Activated CD4-positive, alpha-beta T cell treated with anti-CD3 and anti-CD28 coated beads for 4 hours (primary cell): ENCODE data around the gene EIPR1.

ENCODE experiments used
- DNase-seq, 2 donors: peaks; one replicate each; pipeline ENCODE4 v3.0.0-alpha.2; 2020

The EIPR1 gene

DNA sequence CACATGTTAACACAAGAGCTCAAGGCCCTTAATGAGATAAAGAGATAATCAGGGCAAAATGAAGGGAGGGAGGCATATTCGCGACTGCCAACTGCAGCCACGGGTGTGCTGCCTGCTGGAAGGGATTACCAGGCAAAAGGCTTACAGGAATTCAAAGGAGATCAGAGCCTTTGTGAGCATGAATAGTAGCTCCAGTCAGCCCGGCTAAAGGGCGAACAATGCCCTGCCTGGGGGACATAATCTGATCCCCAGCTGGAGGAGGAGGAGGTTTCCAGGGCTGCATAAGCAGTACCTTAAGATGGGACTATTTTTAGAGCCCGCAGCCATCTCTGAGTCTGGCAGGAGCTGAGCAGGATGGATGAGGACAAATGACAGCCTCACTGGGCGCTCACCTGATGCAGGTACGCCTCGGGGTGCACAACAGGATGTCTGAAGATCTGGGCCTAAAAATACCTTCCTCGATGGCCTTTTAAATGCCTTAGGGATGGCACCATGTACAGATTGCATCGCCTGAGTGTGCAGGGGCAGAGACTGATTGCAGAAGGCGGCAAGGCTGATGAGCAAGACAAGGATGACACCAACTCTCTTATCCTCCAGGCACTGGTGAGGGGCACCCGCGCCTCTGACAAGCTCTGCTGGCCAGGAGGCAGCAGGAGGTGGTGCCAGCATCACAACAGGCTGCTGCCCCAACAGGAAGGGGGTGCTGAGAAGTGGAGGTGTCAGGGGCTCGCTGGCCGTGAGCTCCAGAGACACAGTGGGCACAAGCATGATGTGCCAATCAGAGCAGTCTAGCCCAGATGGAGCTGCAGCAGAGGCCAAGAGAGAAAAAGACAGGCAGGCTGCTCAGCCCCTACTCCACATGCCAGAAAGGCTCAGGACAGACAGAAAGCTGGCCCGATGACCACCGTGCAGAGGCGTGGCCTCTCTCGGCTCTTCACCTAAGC, 111.4 kb downstream of the EIPR1 start:
- no peak for DNase-seq

DNA sequence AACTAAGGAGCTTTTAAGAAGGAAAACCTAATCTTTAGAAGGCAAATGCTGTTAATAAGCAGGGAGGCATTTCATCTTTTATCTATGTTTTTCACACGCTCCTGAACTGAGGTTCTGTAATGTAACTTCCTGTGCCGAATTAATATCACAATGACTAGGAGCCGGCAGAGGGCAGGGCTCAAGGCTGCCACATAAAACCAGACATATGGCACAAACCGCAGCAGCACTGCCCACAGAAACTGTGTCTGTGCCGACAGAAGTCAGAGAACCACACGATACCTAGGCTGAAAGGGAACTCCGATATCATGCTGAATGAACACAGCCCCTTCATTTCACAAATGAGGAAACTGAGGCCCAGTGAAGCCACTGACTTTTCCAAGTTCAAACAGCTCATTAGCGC, 112.1 kb downstream of the EIPR1 start:
- DNase-seq, result no peak

DNA sequence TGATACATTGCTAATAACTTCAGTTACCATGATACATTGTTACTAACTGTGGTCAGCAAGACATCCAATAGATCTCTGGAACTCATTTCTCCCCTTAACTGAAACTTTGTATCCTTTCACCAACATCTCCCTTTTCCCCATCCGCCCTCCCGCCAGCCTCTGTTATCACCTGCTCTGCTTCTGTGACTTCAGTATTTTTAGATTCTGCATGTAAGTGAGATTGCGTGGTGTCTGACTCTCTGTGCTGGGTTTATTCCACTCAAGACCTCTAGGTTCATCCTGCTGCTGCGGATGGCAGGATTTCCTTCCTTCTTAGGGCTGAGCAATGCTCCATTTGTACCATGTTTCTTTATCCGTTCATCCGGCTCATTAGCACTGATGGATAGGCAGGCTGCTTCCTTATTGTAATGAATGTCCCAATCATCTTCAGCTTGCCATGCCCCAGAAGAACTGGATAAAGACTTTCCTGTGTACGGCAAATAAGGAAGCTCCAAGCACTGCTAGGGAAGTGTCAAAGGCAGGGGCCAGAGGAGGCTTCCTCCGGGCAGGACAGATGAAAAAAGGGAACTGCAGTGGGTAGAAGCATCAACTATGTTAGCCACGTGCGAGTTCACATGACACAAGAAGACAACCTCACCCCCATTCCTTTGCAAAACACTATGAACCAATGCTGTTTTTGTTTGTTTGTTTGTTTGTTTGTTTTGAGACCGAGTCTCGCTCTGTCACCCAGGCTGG, 113.4 kb downstream of the EIPR1 start:
- no peak for DNase-seq

DNA sequence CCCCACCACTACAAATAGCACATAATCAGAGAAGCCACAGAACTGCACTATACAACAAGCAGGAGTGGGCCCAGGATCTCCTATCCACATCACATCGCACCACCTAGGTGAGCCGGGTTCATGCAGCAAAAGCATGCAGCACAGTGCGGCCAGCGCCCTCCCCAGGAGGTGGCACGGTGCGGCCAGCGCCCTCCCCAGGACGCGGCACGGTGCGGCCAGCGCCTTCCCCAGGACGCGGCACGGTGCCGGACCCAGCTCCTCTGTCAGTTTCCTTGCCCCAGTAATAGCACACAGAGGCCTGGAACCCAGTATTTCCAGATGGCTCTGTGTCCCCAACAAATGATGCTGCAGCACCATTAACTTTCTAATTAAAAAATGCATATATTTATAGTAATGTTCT, 114.1 kb downstream of the EIPR1 start:
- no peak for DNase-seq

DNA sequence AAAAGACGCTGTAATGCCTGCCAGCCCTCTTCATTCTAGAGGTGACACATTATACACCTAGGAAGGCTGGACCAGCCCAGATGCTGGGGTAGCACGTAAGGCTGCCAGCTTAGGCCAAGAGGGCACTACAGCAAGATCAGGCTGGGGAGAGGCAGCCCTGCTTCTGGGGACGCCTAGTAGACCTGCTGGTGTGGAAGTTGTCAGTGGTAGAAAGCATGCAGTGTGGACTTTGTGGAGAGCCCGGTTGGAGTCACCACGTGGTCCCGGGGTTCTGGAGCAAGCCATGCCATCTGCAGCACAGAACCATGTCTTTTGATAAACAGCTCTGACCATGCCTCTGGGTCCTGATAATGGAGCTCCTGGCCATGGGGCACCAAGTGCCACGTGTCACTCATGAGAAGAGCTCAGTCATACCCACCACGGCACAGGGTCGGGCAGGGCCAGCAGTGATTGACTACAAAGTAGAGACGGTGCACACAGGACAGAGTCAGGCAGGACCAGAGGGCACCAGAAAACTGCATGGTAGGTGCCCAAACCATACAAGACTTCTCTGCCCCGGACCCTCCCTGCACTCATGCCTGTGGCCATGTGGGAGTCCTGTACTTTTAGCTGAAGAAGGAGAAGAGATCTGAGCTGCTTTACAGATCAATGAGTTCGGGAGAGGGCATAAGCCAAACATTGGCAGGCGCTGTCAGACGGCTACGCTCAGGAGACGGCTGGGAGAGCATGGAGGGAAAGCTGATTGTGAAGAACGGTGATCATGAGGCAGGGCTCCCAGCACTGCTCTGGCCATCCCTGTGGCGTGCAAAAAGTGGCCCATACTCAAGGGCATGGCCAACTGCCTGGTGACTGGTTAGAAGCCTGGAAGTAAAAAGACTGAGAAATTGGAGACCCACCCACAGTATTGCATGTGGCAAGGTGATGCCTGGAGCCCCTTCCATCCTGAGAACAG, 114.9 kb downstream of the EIPR1 start:
- no peak for DNase-seq

DNA sequence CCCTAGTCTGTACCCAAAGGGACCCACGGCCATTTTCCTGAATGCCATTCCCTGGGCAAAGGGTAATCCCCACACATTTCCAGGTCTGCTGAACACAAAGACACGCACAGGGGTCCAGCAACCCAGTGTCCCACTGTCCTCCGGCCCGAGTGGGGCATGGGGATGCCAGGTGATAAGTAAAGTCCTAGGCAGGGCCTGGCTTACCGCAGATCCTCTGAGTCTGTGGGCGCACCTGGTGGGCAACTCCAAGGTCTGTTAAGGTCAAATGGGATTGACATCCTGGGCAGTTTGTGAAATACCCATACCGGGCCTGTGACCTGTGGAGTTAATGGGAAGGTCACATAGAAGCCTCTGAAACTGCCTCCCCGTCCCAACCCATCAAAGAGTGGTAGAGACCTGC, 116.1 kb downstream of the EIPR1 start:
- DNase-seq, result no peak

DNA sequence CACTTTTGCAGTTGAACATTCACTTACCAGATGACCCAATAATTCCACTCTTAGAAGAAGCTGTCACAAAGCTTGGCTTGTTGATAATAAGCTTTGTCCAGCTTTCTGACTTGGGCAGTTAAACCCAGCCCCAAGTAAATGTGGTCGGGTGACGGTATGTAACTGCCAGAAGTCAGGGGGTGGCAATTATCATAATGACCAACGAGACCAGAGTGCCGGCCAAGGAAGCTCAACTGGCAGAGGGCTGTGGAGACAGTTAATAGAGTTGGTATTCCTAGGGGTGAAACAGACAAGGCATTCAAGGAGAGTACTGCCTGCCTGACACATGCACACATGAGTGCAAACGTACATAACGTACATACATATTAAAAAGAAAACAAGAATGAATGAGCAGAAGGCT, 116.7 kb downstream of the EIPR1 start:
- DNase-seq, result no peak

DNA sequence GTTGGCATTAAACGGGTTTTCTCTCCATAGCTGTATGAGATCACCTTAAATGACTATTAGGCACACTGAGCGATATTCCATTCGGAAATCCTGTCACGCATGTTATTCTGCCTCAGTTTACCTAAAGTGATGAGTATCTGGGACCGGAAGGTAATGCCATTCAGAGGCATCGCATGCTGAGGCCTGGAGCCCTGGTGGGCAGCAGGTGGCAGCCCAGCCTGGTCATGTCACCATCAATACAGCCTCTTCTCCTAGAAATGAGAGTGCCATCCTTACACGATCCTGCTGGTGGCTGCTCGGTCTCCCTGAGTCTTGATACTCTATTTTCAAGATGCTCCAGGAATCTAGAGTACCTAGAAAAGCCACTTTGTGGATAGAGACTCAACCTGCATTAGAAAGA, 119.8 kb downstream of the EIPR1 start:
- DNase-seq, result no peak

DNA sequence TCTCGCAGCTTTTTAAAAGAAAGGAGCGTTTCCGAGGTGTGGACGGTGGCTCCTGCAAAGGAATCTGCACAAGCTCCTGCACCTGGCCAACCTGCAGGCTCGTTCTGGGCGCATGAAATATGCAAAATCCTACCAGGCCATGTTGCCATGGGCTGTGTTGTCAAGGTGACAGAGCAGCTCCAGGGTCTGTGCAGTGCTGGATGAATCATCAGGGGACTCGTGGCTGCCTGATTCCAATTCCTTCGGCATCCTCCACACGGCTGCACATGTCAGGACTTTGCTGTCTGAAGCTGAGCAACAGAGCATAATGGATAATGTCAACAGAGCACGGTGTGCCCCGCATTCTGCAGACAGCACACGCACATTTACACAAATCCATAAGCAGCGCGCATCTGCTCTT, 120.5 kb downstream of the EIPR1 start:
- no peak for DNase-seq

DNA sequence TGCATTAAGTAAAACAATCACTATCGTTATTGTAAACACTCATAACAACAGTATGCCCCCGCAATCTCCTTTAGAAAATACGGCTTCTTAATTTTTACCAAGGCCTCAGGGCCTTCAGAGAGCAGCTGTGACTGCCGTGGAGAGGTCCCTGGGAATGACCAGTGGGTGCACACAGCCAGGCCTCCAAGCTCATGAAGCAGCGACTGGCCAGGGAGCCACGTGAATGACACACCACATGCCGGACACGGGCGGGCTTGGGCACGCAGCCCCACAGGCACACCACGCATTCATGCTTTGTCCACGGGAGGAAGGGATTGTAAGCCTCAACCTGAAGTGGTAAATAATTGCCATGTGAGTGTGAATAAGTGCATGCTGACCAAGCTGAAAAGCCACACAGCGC, 121.0 kb downstream of the EIPR1 start:
- no peak for DNase-seq

DNA sequence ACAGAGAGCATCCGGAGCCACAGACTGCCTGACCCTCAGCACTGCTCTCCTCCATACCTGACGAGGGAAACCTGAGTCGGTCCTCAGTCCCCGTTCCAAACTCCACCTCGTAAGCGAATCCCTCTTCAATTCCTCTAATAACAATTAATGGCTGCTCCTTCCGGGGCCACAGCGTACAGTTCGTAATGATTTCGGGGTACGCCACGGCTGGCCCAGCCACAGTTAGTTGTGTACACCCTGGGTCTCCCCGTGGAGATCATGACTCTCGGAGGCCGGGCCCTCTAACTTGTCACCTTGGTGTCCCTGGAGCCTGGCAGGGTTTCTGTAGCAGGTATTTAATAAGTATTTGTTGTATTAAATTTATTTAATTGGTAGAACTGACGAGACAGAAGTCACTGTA, 121.5 kb downstream of the EIPR1 start:
- DNase-seq, result no peak

DNA sequence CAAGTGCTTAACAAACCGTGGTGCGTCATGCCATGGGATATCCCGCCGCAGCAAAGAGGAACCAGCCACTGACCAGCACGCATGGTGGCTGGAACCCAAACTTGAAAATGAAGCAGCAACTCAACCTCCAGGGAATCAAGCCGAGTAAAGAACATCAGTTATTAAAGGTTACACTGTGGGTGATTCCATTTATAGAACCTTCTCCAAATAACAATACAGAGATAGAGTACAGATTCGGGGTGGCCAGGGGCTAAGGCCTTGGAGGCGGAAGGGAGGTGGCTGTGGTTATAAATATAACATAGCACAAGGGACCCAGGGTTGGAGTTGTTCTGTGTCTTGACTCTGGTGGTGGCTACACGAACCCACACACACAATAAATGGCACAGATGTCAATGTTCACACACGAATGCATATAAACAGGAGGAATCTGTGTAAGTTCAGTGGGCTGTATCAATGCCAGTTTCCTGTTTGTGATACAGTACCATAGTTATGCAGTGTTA, 123.1 kb downstream of the EIPR1 start:
- no peak for DNase-seq

DNA sequence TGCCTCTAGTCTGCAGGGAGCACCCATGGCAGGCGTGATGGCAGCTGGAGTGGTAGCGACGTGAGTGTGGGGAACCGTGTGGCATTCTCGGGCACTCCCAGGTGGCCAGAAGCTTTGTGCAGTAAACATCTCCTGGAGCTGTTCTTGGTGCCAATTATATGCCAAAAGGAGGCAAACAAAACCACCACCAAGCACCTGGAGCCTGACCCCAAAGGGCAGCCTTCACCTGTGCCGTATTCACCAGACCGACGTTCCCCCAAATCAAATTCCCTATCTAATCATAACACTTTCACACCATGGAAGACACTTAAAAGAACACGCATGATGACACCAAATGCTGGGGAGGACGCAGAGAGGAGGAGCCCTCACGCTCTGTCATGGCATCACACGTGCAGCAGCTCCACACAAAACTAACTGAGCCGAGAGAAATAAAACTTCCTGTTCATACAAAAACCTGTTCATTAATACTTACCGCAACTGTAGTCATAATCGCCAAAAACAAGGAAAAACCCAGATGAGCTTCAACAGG, 123.6 kb downstream of the EIPR1 start:
- no peak for DNase-seq

DNA sequence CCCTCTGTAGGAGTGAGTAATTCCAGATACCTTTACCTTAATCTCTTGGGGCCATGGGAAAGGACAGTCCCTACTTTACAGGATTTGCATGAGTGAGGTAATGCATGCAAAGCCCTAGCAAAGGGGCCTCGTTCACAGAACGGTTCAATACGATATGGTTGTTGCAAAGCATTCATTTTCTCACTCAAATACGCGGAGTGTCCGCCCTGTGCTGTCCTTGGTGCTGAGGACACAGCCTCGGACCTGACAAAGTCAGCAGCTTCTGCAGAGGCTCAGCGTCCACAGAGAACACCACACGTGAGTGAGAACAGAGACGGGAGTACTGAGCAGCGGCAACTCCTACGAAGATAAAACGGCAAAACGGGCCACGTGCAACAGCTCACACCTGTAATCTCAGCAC, 125.7 kb downstream of the EIPR1 start:
- DNase-seq, result no peak

DNA sequence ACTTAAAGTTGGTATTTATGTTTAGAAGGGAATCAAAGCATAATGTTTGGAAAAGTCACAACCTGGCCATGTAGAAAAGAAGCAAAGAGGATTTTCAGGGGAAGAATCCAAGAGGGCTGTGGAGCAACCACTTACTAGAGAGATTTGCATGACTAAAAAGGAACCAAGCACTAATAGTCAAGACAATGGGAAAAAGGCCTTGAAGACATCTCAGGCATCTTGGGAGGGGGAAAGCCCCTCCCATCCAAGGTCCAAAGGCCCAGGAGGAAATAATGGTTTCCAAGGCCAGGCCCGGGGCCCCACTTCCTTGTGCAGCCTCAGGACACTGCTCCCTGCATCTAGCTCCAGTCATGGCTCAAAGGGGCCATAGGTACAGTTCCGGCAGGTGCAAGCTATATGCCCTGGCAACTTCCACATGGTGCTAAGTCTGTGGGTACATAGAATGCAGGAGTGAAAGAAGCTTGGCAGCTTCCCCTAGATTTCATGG, 128.1 kb downstream of the EIPR1 start:
- no peak for DNase-seq

DNA sequence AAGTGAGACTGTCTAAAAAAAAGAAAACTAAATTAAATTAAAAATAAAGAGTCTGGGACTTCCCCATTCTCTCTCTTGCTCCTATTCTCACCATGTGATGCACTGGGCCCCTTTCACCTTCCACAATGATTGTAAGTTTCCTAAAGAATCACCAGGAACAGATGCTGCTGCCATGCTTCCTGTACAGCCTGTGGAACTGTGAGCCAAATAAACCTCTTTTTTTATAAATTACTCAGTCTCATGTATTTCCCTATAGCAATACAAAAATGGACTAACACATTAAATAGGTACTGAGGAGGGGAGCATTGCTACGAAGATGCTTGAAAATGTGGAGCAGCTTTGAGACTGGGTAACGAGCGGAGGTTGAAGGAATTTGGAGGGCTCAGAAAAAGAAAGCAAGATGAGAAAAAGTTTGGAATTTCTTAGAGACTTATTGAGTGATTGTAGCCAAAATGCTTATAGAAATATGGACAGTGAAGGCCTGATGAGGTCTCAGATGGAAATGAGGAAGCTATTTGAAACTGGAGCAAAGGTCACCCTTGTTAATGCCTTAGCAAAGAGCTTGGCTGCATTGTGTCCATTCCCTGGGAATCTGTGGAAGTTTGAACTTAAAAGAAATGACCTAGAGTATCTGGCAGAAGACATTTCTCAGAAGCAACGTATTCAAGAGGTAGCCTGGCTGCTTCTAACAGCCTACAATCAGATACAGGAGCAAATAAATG, 128.7 kb downstream of the EIPR1 start:
- DNase-seq, result no peak

DNA sequence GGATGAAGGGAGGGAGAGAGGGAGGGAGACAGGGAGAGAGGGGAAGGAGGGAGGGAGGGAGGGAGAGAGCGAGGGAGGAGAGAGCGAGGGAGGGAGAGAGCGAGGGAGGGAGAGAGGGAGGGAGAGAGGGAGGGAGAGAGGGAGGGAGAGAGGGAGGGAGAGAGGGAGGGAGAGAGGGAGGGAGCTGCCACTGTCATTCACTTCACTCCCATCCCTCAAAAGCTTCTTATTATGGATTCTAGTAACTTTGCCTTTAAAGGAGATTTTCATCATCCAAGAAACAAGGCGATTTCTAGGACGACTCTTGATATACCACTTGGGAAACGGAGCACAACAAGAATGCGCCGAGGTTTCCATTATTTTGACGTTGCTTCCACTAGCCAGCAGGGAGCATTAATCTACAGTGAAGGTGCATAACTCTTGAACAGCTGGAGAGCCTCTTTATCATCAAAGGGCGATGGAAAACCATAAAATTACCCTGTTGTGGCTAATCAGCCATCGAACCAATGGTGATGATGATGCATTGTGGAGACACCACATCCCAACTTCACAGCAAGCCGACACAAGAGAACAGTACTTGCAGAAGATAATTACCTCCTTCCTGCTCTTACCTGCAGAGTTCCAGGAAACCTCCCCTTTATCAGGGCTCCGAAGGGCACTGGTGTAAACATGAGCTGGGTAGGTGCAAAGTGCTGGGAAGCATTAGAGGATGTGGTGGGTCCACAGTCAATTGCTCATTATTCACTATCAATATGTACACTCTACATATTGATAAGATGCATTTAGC, 130.5 kb downstream of the EIPR1 start:
- DNase-seq, result no peak

DNA sequence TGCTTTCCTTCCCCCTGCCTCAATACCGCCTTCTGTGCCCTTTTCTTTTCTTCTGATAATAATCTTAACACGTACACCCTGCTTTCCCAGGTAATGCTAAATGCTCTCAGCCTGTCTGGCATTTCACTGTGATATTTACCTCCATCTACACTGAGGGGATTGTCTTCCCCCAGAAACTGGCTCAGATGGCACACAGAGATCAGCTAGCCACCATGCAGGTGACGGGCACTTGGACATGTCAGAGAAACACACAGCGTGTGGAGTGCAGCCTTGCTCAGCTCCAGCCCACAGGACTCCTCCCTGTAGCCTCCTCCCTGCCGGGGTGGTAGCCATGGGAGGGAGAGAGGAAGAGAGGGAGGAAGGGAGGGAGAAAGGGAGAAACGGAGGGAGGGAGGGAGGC, 131.2 kb downstream of the EIPR1 start:
- no peak for DNase-seq

DNA sequence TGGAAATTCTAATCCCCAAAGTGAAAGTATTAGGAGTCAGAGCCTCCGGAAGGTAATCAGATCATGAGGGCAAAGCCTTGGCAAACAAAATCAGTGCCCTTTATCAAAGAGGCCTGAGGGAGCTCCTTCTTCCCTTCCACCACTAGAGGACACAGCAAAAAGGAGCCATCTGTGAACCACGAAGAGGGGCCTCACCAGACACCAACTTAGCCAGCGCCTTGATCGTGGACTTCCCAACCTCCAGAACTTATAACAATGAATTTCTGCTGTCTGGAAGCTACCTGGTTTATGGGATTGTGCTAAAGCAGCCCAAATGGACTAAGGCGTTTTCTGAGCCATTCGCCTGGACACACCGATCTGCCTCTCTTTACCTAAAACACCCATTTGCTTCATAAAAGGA, 133.1 kb downstream of the EIPR1 start:
- DNase-seq, result no peak

DNA sequence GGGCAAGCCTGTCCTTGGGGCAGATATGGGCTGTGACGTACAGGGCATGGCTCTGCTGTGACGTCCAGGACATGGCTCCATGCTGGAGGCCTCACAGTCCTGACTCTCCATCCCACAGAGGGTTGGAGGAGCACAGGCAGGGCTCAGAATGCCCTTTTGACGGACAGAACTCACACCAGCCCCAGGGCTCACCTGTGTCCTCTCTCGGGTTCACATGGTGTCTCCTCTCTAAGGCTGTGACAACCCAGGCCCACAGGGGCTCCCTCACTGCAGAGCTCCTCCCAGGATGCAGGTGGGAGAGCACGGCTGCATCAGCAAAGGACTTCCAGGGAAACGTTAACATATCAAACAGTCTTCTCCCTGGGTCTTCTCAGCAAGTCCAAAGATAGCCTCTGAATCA, 133.8 kb downstream of the EIPR1 start:
- DNase-seq, result no peak
